Erythroblast (primary cell): Measurements from ENCODE around the gene GOLGA6L6.
"Not testable (repeated sequence)": the region's sequence is repeated elsewhere in the genome, so short reads cannot be mapped to it uniquely, and the experiment has no call there.

ENCODE experiments used
- GATA1 ChIP-seq: IDR thresholded peaks from 2 replicates; pipeline ENCODE4 v1.6.1; 2011; ENCODE audit warnings: low read depth, mild to moderate bottlenecking, control low read depth, low read length, moderate library complexity
- POLR2A ChIP-seq: IDR thresholded peaks from 2 replicates; pipeline ENCODE4 v1.6.1; 2011; ENCODE audit warnings: mild to moderate bottlenecking, low read length

DNA sequence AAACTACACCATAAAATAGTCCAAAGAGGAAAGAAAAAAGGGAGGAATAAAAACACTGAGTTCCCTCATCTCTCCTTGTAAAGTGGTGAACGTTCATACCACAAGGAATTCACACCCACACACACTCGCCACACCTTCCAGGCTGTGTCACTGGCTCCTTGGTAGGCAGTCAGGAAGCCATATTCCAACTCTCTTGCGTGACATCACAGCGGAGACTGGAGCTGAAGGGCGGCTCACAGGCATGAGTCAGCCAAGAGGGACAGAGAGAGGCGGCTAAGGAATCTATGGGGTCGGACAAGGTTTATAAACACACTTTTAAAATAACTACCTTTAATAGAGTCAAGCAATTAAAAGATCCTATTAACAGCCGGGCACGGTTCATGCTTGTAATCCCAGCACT is 43.8 kb downstream of the GOLGA6L6 start:
- TF ChIP-seq POLR2A, GATA1: not testable (repeated sequence)
